NCI-H2196 (cell line): ENCODE results near the gene GPR150.
"Not testable (repeated sequence)": the region's sequence is repeated elsewhere in the genome, so short reads cannot be mapped to it uniquely, and the experiment has no call there.

ENCODE experiments used
- DNase-seq: peaks from one replicate; lab custom pipeline; 2025; ENCODE audit not compliant: unreplicated experiment; lab: John Stamatoyannopoulos, UW

The GPR150 gene

GRCh38 chr5:95623706-95624105, 3.8 kb downstream of the GPR150 start:
- DNase-seq = no peak

GRCh38 chr5:95624368-95624767, 4.5 kb downstream of the GPR150 start:
- no peak for DNase-seq

DNA sequence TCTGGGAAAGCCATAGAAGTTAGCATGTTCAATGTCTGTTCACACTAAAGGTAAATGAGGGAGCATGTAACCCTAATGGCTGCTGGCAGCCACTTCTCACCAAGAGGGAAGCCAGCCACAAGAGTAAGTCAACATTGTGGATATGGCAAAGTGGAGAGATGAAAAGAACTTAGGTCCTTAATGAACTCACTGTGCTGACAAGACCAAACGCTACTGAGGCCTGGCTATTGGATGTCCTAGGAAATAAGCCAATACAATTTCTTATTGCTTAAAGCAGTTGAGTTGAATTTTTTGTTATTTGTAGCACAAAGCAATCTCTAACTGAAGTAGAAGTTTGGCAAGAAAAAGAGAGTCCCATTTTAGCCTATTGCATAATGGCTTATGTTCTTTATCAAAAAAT, 6.8 kb downstream of the GPR150 start:
- no peak for DNase-seq

DNA sequence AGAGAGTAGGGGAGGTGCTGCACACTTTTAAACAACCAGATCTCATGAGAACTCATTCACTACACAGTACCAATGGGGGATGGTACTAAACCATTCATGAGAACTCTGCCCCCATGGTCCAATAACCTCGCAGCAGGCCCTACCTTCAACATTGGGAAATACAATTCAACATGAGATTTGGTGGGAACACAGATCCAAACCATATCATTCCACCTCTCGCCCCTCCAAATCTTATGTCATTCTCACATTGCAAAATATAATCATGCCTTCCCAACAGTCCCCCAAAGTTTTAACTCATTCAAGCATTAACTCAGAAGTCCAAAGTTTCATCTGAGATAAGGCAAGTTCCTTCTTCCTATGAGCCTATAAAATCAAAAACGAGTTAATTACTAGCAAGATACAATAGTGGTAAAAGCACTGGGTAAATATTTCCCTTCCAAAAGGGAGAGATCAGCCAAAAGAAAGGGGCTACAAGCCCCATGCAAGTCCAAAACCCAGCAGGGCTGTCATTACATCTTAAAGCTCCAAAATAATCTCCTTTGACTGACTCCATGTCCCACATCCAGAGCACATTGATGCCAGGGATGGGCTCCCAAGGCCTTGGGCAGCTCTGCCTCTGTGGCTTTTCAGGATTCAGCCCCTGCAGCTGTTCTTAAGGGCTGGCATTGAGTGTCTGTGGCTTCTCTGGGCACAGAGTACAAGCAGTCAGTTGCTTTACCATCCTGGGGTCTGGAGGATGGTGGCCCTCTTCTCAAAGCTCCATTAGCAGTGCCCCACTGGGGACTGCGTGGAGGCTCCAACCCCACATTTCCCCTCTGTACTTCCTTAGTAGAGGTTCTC, 8.3 kb downstream of the GPR150 start:
- no peak for DNase-seq

GRCh38 chr5:95628933-95629332, 9.0 kb downstream of the GPR150 start:
- DNase-seq = no peak

DNA sequence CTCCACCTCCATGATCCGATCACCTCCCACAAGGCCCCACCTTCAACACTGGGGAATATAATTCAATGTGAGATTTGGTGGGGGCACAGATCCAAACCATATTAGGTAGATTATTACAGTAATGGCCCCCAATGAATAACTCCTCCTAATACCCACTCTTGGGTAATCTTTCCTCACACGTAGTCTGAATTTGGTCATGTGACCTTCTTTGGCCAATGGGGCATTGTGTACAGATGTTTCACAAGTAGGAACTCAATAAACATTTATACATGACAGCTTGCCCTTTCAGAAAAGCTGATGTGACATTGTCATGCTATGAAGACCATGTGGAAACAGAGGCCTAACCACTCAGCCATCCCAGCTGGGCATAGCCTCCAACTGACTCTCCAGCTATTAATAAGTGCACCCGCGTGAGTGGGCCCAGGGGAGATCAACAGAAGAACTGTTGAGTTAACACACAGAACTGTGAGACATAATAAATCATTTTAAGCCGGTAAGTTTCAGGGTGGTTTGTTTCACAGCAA, 10.6 kb downstream of the GPR150 start:
- no peak for DNase-seq

- no peak for DNase-seq
Measured at GRCh38 chr5:95631255-95631958, 11.5 kb downstream of the GPR150 start.

GRCh38 chr5:95631991-95632675, 12.2 kb downstream of the GPR150 start:
- no peak for DNase-seq

DNA sequence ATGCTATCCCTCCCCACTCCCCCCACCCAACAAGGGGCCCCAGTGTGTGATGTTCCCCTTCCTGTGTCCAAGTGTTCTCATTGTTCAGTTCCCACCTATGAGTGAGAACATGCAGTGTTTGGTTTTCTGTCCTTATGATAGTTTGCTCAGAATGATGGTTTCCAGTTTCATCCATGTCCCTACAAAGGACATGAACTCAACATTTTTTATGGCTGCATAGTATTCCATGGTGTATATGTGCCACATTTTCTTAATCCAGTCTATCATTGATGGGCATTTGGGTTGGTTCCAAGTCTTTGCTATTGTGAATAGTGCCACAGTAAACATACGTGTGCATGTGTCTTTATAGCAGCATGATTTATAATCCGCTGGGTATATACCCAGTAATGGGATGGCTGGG, 13.1 kb downstream of the GPR150 start:
- not testable (repeated sequence) for DNase-seq

- DNase-seq = no peak
Measured at GRCh38 chr5:95633671-95634070, 13.8 kb downstream of the GPR150 start.

DNA sequence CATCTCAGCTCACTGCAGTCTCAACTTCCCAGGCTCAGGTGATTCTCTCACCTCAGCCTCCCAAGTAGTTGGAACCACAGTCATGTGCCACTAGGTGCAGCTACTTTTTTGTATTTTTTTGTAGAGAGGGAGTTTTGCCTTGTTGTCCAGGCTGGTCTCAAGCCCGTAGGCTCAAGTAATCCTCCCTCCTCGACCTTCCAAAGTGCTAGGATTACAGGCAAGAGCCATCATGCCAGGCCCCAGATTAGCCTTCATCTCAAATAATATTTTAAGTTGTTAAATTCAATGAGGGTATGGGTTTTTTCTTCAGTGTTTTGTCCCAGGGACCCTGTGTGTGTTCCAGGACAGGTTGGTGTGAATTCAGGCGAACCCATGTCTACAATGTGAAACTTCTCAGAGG, 14.2 kb downstream of the GPR150 start:
- DNase-seq = no peak

DNA sequence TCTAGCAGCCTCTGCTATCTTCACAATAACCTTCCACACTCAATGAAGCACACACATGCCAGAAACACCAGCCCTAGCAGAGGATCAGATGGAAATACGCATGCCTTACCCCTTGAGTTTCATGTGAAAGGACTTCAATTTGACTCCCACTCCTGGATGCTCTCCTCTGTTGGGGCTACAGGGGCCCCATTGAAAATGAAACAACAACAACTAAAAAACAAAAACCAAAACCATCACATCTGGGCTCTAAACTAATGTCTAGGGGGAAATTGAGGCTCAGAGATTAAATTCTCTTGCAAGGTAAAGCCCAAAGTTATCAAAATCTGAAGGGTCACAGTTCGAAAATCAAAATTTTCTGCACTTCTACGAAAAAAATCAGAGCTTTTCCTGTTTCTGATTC, 18.7 kb downstream of the GPR150 start:
- no peak for DNase-seq

DNA sequence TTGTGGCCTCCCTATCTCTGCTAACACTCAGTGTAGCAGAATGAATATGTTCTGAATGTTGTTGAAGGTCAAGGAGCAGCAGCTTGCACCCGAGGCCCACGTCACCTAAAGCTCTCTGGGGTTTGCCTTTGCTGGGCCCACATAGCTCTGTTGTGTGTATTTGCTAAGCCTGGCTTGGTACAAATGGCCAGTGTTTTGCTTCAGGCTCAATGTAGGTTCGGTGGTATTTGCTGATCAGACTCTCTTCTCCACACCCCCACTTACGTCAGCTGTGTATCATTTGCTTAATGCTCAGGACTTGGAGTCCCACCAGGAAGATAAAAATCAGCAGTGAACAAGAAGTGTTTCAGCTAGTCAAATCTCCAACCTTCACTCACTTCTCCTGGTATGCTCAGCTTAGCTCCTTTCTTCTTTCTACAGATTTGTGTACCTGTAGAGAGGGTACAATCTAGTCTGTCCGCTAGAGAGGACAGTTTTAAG, 21.9 kb downstream of the GPR150 start:
- no peak for DNase-seq

GRCh38 chr5:95643152-95643551, 23.3 kb downstream of the GPR150 start:
- no peak for DNase-seq

- DNase-seq = peak; percentile 26
Measured at GRCh38 chr5:95644351-95645042, 24.6 kb downstream of the GPR150 start.

DNA sequence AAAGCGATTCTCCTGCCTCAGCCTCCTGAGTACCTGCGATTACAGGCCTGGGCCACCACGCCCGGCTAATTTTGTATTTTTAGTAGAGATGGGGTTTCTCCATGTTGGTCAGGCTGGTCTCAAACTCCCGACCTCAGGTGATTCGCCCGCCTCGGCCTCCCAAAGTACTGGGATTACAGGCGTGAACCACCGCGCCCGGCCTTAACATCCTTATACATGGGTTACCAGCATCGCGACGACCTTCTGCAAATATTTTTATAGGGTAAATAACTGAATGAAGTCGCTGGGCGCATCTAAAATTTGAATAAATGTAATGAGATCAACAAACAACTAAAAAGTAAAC, 26.3 kb downstream of the GPR150 start:
- DNase-seq = not testable (repeated sequence)

DNA sequence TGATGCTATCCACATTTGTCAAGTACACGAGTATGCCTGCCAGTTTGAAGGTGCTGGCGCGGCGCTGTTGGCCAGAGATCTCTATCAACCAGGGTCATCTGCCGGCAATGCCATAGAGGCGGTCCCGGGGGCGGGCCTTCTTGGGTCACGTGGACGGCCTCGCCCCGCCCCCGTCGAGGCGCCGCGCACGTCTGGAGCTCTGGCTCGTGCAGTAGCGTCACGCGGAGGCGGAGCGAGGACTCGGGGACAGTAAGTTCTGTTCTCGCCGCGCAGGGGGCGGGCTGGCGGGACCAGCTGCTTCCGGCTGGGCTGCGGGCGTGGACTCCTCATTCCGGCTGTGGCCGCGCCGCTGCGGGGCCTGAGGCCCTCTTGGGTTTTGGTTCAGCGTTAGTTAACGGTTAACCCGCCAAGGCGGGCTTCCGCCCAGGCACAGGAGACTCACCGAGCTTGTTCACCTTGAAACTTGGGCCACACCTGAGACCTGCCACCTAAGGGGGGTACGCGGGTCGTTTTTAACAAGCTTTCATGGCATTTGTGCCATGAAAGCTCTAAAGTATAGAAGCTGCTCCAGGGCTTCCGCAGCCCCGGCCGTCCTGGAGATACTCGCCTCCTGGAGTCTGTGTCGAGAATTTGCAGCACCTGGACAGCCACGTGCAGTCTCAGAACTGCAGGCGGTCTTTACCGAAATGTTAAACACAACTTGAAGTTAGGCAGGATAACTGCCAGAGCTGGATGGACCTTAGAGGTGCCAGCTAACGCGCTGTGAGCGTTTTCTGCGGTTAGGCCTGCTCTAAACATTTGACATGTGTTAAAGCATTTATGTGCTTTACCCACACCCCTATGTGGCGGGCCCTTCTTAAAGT, 26.9 kb downstream of the GPR150 start, which contains the start of gene RFESD:
TSS of gene RFESD (plus strand) at position 209 of the 863 bp plus-strand sequence. CDS start 5,495 bp downstream, outside the sequence.
- peak; percentile 91 for DNase-seq

DNA sequence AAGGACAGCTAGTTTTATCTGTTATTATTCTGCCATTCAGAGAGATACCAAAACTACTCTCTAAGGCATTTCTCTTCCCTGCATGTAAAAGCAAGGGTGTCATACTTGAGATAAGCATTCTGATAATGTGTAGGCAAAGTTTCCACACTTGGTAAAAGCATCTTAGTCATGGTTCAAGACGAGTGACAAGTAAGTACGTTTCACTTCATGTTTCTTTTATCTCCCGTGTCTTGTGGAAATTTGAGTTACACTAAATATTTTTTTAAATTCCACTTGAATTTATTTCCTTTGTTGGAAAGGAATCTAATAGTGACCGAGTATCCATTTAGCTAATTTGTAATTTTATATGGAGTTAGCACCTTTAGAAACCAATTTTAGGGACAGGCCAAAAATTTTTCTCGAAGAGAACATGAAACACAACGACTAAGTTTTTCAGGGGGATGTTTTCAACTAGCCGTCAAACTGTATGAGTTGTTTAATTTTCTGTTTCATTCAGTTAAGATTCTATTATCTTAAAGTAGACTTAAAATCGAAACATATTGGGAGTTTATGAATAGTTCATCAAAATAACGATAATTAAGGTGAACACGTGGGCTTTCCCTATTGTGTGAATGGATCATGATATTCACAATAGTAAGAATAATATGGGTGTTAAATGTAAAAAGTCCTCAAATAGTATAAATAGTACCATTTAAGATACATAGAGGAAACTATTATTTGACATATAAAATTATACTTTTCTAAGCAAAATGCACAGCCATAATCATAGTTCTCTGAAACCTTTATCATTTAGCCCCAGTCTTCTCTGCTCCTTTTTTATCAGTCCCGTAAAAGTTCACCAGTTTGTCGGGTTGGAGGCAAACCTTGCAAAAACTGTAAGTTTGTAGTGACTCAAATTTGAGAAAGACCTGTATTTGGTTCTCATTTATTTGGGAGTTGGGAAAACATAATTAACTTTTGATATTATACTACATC, 28.3 kb downstream of the GPR150 start:
- no peak for DNase-seq

GRCh38 chr5:95649274-95649673, 29.4 kb downstream of the GPR150 start:
- DNase-seq = no peak
